Activated T-helper 2 cell treated with anti-CD3 and anti-CD28 coated beads, Interferon-gamma antibody, Interleukin-2, Interleukin-4, amounts not matched to agents 10 μg/mL and 5 μg/mL and 100 μg/mL, durations not matched to agents 14 hours and 24 hours and 36 hours (primary cell): ENCODE measurements around the gene ANKRD17. TPM values are rescaled to one million over a fixed set of nuclear protein-coding genes. Genes with fewer than 3 reads are reported as not detected.
A peak's percentile ranks its signal among the peaks of the same experiment; 100 is the strongest.
"Not testable (repeated sequence)": the region's sequence is repeated elsewhere in the genome, so short reads cannot be mapped to it uniquely, and the experiment has no call there.

Experiments
- DNase-seq: peaks from one replicate; pipeline ENCODE4 v3.0.0; 2021; ENCODE audit warnings: low spot score
- H3K27ac Mint-ChIP-seq: one replicate; pipeline ENCODE4 v1.8.0; 2021; ENCODE audit warnings: mixed read lengths
- H3K27me3 Mint-ChIP-seq: one replicate; pipeline ENCODE4 v1.8.0; 2021; ENCODE audit warnings: low read depth, mixed read lengths
- H3K36me3 Mint-ChIP-seq: one replicate; pipeline ENCODE4 v1.8.0; 2021; ENCODE audit warnings: low read depth, mixed read lengths
- H3K4me1 Mint-ChIP-seq: one replicate; pipeline ENCODE4 v1.8.0; 2021; ENCODE audit warnings: low read depth, mixed read lengths
- H3K4me3 Mint-ChIP-seq: one replicate; pipeline ENCODE4 v1.8.0; 2021; ENCODE audit warnings: low read depth, mild to moderate bottlenecking, moderate library complexity, mixed read lengths
- H3K9me3 Mint-ChIP-seq: one replicate; pipeline ENCODE4 v1.8.0; 2021; ENCODE audit warnings: mixed read lengths
- intact Hi-C: fragments of 100-400 bp; cut with micrococcal nuclease; formaldehyde crosslinking; loops from one replicate; pipeline ENCODE4 v1.15.1; 2023
- total RNA-seq: library from RNA; stranded (reverse); gene quantifications from 2 replicates; pipeline ENCODE4 v1.2.3, GENCODE V29; 2022

Gene ANKRD17
- total RNA-seq, 1 donor from 2014 or later: 70.0 TPM

- Mint-ChIP-seq H3K27me3 (no peaks in the 10 kb centered on the region), H3K4me1 (peaks cover 24% of the 10 kb centered on the region), H3K27ac (no peak overlapping the region), H3K9me3 (no peaks in the 10 kb centered on the region), H3K36me3 (peaks cover 75% of the 10 kb centered on the region), H3K4me3 (no peak overlapping the region)
- no peak for DNase-seq
- intact Hi-C loops: no loop called here
These were observed 23.9 kb downstream of the ANKRD17 start for GRCh38 chr4:73234712-73235111.

- Mint-ChIP-seq H3K4me1 (peaks cover 12% of the 10 kb centered on the region), H3K4me3 (no peak overlapping the region), H3K27me3 (no peaks in the 10 kb centered on the region), H3K27ac (peak overlapping the region; percentile 56), H3K9me3 (no peaks in the 10 kb centered on the region), H3K36me3 (peaks cover 67% of the 10 kb centered on the region)
- intact Hi-C loops: no loop called here
- DNase-seq: no peak
These were observed 26.8 kb downstream of the ANKRD17 start for GRCh38 chr4:73231518-73232487.

- Mint-ChIP-seq H3K4me3 (no peak overlapping the region), H3K36me3 (peaks cover 59% of the 10 kb centered on the region), H3K9me3 (no peaks in the 10 kb centered on the region), H3K27me3 (no peaks in the 10 kb centered on the region), H3K4me1 (peaks cover 12% of the 10 kb centered on the region), H3K27ac (peak overlapping the region; percentile 56)
- intact Hi-C loops: no loop called here
- no peak for DNase-seq
These were observed 27.6 kb downstream of the ANKRD17 start for GRCh38 chr4:73230865-73231517.

GRCh38 chr4:73228800-73229199, 29.8 kb downstream of the ANKRD17 start:
- H3K4me3 Mint-ChIP-seq, H3K9me3 Mint-ChIP-seq, DNase-seq, intact Hi-C loops, H3K27me3 Mint-ChIP-seq, H3K27ac Mint-ChIP-seq: not testable (repeated sequence)
- H3K36me3 Mint-ChIP-seq: peaks cover 44% of the 10 kb centered on the region
- H3K4me1 Mint-ChIP-seq: peaks cover 22% of the 10 kb centered on the region

- no peak overlapping the region for H3K4me3 Mint-ChIP-seq
- H3K9me3 Mint-ChIP-seq: no peaks in the 10 kb centered on the region
- H3K36me3 Mint-ChIP-seq: peaks cover 16% of the 10 kb centered on the region
- no peak for DNase-seq
- intact Hi-C loops: loop anchor here (5.0 kb wide), 1 partner anchor 43 kb away; no protein-coding TSS in a partner anchor
- no peaks in the 10 kb centered on the region for H3K27me3 Mint-ChIP-seq
- H3K27ac Mint-ChIP-seq: peak overlapping the region; percentile 69
- peaks cover 19% of the 10 kb centered on the region for H3K4me1 Mint-ChIP-seq
These were observed 33.7 kb downstream of the ANKRD17 start for GRCh38 chr4:73224886-73225285.

- H3K9me3 Mint-ChIP-seq: no peaks in the 10 kb centered on the region
- no peak for DNase-seq
- peaks cover 16% of the 10 kb centered on the region for H3K36me3 Mint-ChIP-seq
- no peak overlapping the region for H3K27ac Mint-ChIP-seq
- H3K27me3 Mint-ChIP-seq: no peaks in the 10 kb centered on the region
- intact Hi-C loops: loop anchor here (1.0 to 5.0 kb wide), 3 partner anchors 36 to 154 kb away; partner anchors contain the start of gene COX18
- peaks cover 23% of the 10 kb centered on the region for H3K4me1 Mint-ChIP-seq
- H3K4me3 Mint-ChIP-seq: no peak overlapping the region
These were observed 35.3 kb downstream of the ANKRD17 start for GRCh38 chr4:73223258-73223650.

- Mint-ChIP-seq H3K4me1 (peaks cover 23% of the 10 kb centered on the region), H3K27ac (no peak overlapping the region), H3K4me3 (no peak overlapping the region), H3K27me3 (no peaks in the 10 kb centered on the region), H3K9me3 (no peaks in the 10 kb centered on the region), H3K36me3 (peaks cover 16% of the 10 kb centered on the region)
- DNase-seq: peak; percentile 57
- intact Hi-C loops: loop anchor here (1.0 to 5.0 kb wide), 3 partner anchors 37 to 153 kb away; partner anchors contain the start of gene COX18
These were observed 35.9 kb downstream of the ANKRD17 start for GRCh38 chr4:73222466-73223257.

- H3K4me1 Mint-ChIP-seq: peaks cover 23% of the 10 kb centered on the region
- intact Hi-C loops: loop anchor here (5.0 kb wide), 1 partner anchor 39 kb away; no protein-coding TSS in a partner anchor
- DNase-seq: no peak
- H3K9me3 Mint-ChIP-seq: no peaks in the 10 kb centered on the region
- H3K27ac Mint-ChIP-seq: peak overlapping the region; percentile 58
- peak overlapping the region; percentile 68 for H3K4me3 Mint-ChIP-seq
- H3K27me3 Mint-ChIP-seq: no peaks in the 10 kb centered on the region
- peaks cover 22% of the 10 kb centered on the region for H3K36me3 Mint-ChIP-seq
These were observed 36.9 kb downstream of the ANKRD17 start for GRCh38 chr4:73221734-73222133.

GRCh38 chr4:73220815-73221214, 37.8 kb downstream of the ANKRD17 start:
- intact Hi-C loops: loop anchor here (5.0 kb wide), 1 partner anchor 39 kb away; no protein-coding TSS in a partner anchor
- DNase-seq: no peak
- Mint-ChIP-seq H3K36me3 (peaks cover 25% of the 10 kb centered on the region), H3K27ac (no peak overlapping the region), H3K4me1 (peaks cover 23% of the 10 kb centered on the region), H3K9me3 (no peaks in the 10 kb centered on the region), H3K27me3 (no peaks in the 10 kb centered on the region), H3K4me3 (no peak overlapping the region)

GRCh38 chr4:73213916-73214653, 44.5 kb downstream of the ANKRD17 start:
- no peaks in the 10 kb centered on the region for H3K9me3 Mint-ChIP-seq
- H3K4me3 Mint-ChIP-seq: no peak overlapping the region
- peaks cover 11% of the 10 kb centered on the region for H3K4me1 Mint-ChIP-seq
- no peak overlapping the region for H3K27ac Mint-ChIP-seq
- intact Hi-C loops: no loop called here
- peaks cover 43% of the 10 kb centered on the region for H3K36me3 Mint-ChIP-seq
- DNase-seq: no peak
- H3K27me3 Mint-ChIP-seq: no peaks in the 10 kb centered on the region

GRCh38 chr4:73212982-73213730, 45.4 kb downstream of the ANKRD17 start:
- Mint-ChIP-seq H3K27ac (no peak overlapping the region), H3K4me1 (peaks cover 11% of the 10 kb centered on the region), H3K4me3 (no peak overlapping the region), H3K9me3 (no peaks in the 10 kb centered on the region), H3K36me3 (peaks cover 46% of the 10 kb centered on the region), H3K27me3 (no peaks in the 10 kb centered on the region)
- intact Hi-C loops: no loop called here
- no peak for DNase-seq
